MCF 10A (cell line): Measurements from ENCODE around the gene SLC2A1. TPM values are rescaled to one million over a fixed set of nuclear protein-coding genes. Genes with fewer than 3 reads are reported as not detected.
"Not testable (repeated sequence)": the region's sequence is repeated elsewhere in the genome, so short reads cannot be mapped to it uniquely, and the experiment has no call there.

Experiments
- BruUV-seq: library from RNA; stranded (reverse); fragments of 400-500 nt; replicated peaks from 2 replicates; lab custom pipeline; 2021; lab: Mats Ljungman, UMichigan
- CTCF ChIA-PET: fragments of 300-600 bp; sonication (Branson Sonifier 250); formaldehyde crosslinking; extraction: SDS; loops from one replicate; lab custom pipeline; 2021; ENCODE audit warnings: antibody characterized with exemption, inconsistent platforms; lab: Yijun Ruan, JAX
- POLR2A ChIA-PET: fragments of 300-600, 350-650 bp; sonication (Branson Sonifier 250); formaldehyde crosslinking; extraction: SDS; loops from one replicate; lab custom pipeline; 2020; ENCODE audit warnings: antibody characterized with exemption, inconsistent platforms; lab: Yijun Ruan, JAX
- DNase-seq: peaks from one replicate; pipeline ENCODE4 v3.0.0-alpha.2; 2018; ENCODE audit not compliant: unreplicated experiment
- H3K27ac Mint-ChIP-seq: one replicate; pipeline ENCODE4 v1.8.0; 2022; ENCODE audit warnings: mild to moderate bottlenecking, low read depth, mixed read lengths; ENCODE audit not compliant: unreplicated experiment
- H3K27me3 Mint-ChIP-seq: one replicate; pipeline ENCODE4 v1.8.0; 2022; ENCODE audit warnings: mixed read lengths; ENCODE audit not compliant: insufficient read depth, unreplicated experiment
- H3K36me3 Mint-ChIP-seq: one replicate; pipeline ENCODE4 v1.8.0; 2022; ENCODE audit warnings: mild to moderate bottlenecking, moderate library complexity, mixed read lengths; ENCODE audit not compliant: insufficient read depth, unreplicated experiment
- H3K4me1 Mint-ChIP-seq: one replicate; pipeline ENCODE4 v1.8.0; 2022; ENCODE audit warnings: mixed read lengths; ENCODE audit not compliant: insufficient read depth, unreplicated experiment
- H3K4me3 Mint-ChIP-seq: one replicate; pipeline ENCODE4 v1.8.0; 2022; ENCODE audit warnings: mild to moderate bottlenecking, moderate library complexity, mixed read lengths; ENCODE audit not compliant: unreplicated experiment
- H3K9me3 Mint-ChIP-seq: one replicate; pipeline ENCODE4 v1.8.0; 2022; ENCODE audit warnings: mixed read lengths; ENCODE audit not compliant: unreplicated experiment
- CTCF ChIP-seq: fragments of 200-600 bp; IDR thresholded peaks from one replicate; pipeline ENCODE4 v1.8.0; 2022; ENCODE audit warnings: antibody characterized with exemption, mild to moderate bottlenecking; ENCODE audit not compliant: unreplicated experiment
- intact Hi-C: fragments of 100-400 bp; cut with micrococcal nuclease; formaldehyde crosslinking; loops from 2 replicates; pipeline ENCODE4 v1.14.1; 2022
- total RNA-seq: library from RNA; stranded (reverse); gene quantifications from 2 replicates; pipeline ENCODE4 v1.2.3, GENCODE V29; 2022

SLC2A1 gene
- total RNA-seq, 1 experiment from 2014 or later, result 87.5 TPM

GRCh38 chr1:42922687-42923366 lies 35.8 kb downstream of the SLC2A1 start:
- no TSS peak for BruUV-seq
- POLR2A ChIA-PET, result interaction anchor here (0.6 to 2.9 kb wide), 16 partner anchors 10 to 249 kb away, joined by 3 to 27 read pairs (median 4); partner anchors contain the start of genes CFAP57 and EBNA1BP2
- H3K4me1 Mint-ChIP-seq, result peaks cover 13% of the 10 kb centered on the region

GRCh38 chr1:42921769-42922168 lies 36.9 kb downstream of the SLC2A1 start:
- H3K27ac Mint-ChIP-seq, result no peak overlapping the region
- H3K27me3 Mint-ChIP-seq, result no peaks in the 10 kb centered on the region
- ChIA-PET POLR2A (interaction anchor here (1.2 to 2.9 kb wide), 8 partner anchors 9 to 151 kb away, joined by 3 to 22 read pairs (median 11); no protein-coding TSS in a partner anchor), CTCF (interaction anchor here (0.6 to 8.8 kb wide), 13 partner anchors 8 to 345 kb away, joined by 3 to 150 read pairs (median 4); no protein-coding TSS in a partner anchor)
- H3K4me1 Mint-ChIP-seq, result peaks cover 13% of the 10 kb centered on the region
- no peaks in the 10 kb centered on the region for H3K9me3 Mint-ChIP-seq
- no peak for DNase-seq
- intact Hi-C loops, result loop anchor here (2.0 to 5.0 kb wide), 2 partner anchors 36 to 151 kb away; partner anchors contain the start of gene SLC2A1
- H3K4me3 Mint-ChIP-seq, result no peak overlapping the region
- H3K36me3 Mint-ChIP-seq, result peaks cover 27% of the 10 kb centered on the region
- no TSS peak for BruUV-seq
- no peak for TF ChIP-seq CTCF

More at GRCh38 chr1:42922687-42923366, 35.8 kb downstream of the SLC2A1 start:
- Mint-ChIP-seq H3K9me3 (no peaks in the 10 kb centered on the region), H3K27me3 (no peaks in the 10 kb centered on the region), H3K36me3 (peaks cover 31% of the 10 kb centered on the region), H3K4me3 (no peak overlapping the region), H3K27ac (peak overlapping the region; percentile 37)
- peak; percentile 67 for TF ChIP-seq CTCF
- CTCF ChIA-PET, result interaction anchor here (0.5 to 8.8 kb wide), 27 partner anchors 10 to 492 kb away, joined by 3 to 150 read pairs (median 4); no protein-coding TSS in a partner anchor
- DNase-seq, result peak; percentile 77
- intact Hi-C loops, result loop anchor here (2.0 to 5.0 kb wide), 2 partner anchors 34 to 150 kb away; partner anchors contain the start of gene SLC2A1

GRCh38 chr1:42919651-42920050 lies 39.0 kb downstream of the SLC2A1 start:
- not testable (repeated sequence) for H3K9me3 Mint-ChIP-seq, BruUV-seq, DNase-seq, H3K4me3 Mint-ChIP-seq, H3K27ac Mint-ChIP-seq, H3K27me3 Mint-ChIP-seq
- intact Hi-C loops, result loop anchor here (5.0 to 10.0 kb wide), 2 partner anchors 38 to 495 kb away; partner anchors contain the start of gene SLC2A1
- POLR2A ChIA-PET, result interaction anchor here (0.7 kb wide), 1 partner anchor 46 kb away, joined by 4 read pairs; no protein-coding TSS in a partner anchor
- Mint-ChIP-seq H3K36me3 (peaks cover 10% of the 10 kb centered on the region), H3K4me1 (peaks cover 13% of the 10 kb centered on the region)
- CTCF ChIA-PET, result interaction anchor here (1.0 to 8.8 kb wide), 2 partner anchors 102 to 154 kb away, joined by 3 to 150 read pairs; no protein-coding TSS in a partner anchor

GRCh38 chr1:42917241-42917495 lies 41.5 kb downstream of the SLC2A1 start:
- Mint-ChIP-seq H3K27me3 (no peaks in the 10 kb centered on the region), H3K9me3 (no peaks in the 10 kb centered on the region), H3K4me3 (no peak overlapping the region), H3K4me1 (no peaks in the 10 kb centered on the region), H3K27ac (no peak overlapping the region), H3K36me3 (peaks cover 6% of the 10 kb centered on the region)
- CTCF ChIA-PET, result interaction anchor here (0.5 to 8.8 kb wide), 5 partner anchors 20 to 210 kb away, joined by 3 to 150 read pairs (median 6); no protein-coding TSS in a partner anchor
- intact Hi-C loops, result loop anchor here (10.0 kb wide), 1 partner anchor 498 kb away; no protein-coding TSS in a partner anchor
- POLR2A ChIA-PET, result interaction anchor here (0.6 to 3.0 kb wide), 3 partner anchors 16 to 156 kb away, joined by 3 to 11 read pairs (median 4); no protein-coding TSS in a partner anchor
- no peak for TF ChIP-seq CTCF
- DNase-seq, result no peak
- BruUV-seq, result no TSS peak
